HepG2 (cell line): Measurements from ENCODE around the gene JAG1. TPM values are rescaled to one million over a fixed set of nuclear protein-coding genes. Genes with fewer than 3 reads are reported as not detected.

Source experiments
- ATAC-seq: fragments of 200-7000 bp; cut with Tn5 transposase; 3 replicates; pipeline ENCODE4 v1.9.1; 2020; ENCODE audit warnings: mild to moderate bottlenecking, moderate library complexity
- BruUV-seq: library from RNA; stranded (reverse); fragments of 400-500 nt; replicated peaks from 2 replicates; lab custom pipeline; 2021; lab: Mats Ljungman, UMichigan
- CTCF ChIA-PET: fragments of 300-600 bp; formaldehyde crosslinking; extraction: SDS; loops from one replicate; lab custom pipeline; 2021; ENCODE audit warnings: low total read pairs, inconsistent platforms, low intra/inter-chr PET ratio; lab: Yijun Ruan, JAX
- POLR2A ChIA-PET: fragments of 350-600 bp; sonication (Branson Sonifier 250); formaldehyde crosslinking; loops from one replicate; lab custom pipeline; 2020; ENCODE audit warnings: antibody characterized with exemption, inconsistent platforms; lab: Yijun Ruan, JAX
- DNase-seq: peaks from one replicate; pipeline ENCODE4 v3.0.0-alpha.2; 2015; ENCODE audit warnings: low spot score
- FAIRE-seq: peaks from 3 replicates; lab custom pipeline; 2011; peaks lifted over from hg19 to GRCh38; lab: Jason Lieb, UNC
- H2AFZ ChIP-seq: one replicate; pipeline ENCODE4 v1.6.1; 2011; ENCODE audit warnings: low read length, inconsistent platforms
- H3K27ac ChIP-seq: fragments of 300-600 bp; 3 replicates; pipeline ENCODE4 v1.8.0; 2011; ENCODE audit warnings: mixed run types, mild to moderate bottlenecking, mixed read lengths, low read length, inconsistent platforms; ENCODE audit not compliant: insufficient read depth; ENCODE audit errors: extremely low read length
- H3K27me3 ChIP-seq, 2 experiments: fragments of 200-600 bp in 1 of 2; 2 replicates in 1 of 2; 3 replicates in 1 of 2; pipeline versions ENCODE4 v1.6.0 to v1.8.0; 2011; ENCODE audit warnings: low read length in 2 of 2, mild to moderate bottlenecking in 2 of 2, moderate library complexity in 2 of 2, inconsistent platforms in 1 of 2; ENCODE audit not compliant: insufficient read depth in 2 of 2, control insufficient read depth in 1 of 2
- H3K36me3 ChIP-seq, 2 experiments: fragments of 200-600 bp in 1 of 2; replicated peaks in 1 of 2; 2 replicates in 1 of 2; 3 replicates in 1 of 2; pipeline versions ENCODE4 v1.5.1 to v1.8.0; 2011; ENCODE audit warnings: low read length in 2 of 2, inconsistent platforms in 1 of 2; ENCODE audit not compliant: insufficient read depth in 2 of 2, control insufficient read depth in 1 of 2
- H3K4me1 ChIP-seq: 2 replicates; pipeline ENCODE4 v1.5.1; 2012; ENCODE audit warnings: low read length, inconsistent platforms; ENCODE audit not compliant: insufficient read depth
- H3K4me2 ChIP-seq: 2 replicates; pipeline ENCODE4 v1.6.0; 2011; ENCODE audit warnings: low read depth, low read length, inconsistent platforms
- H3K4me3 ChIP-seq, 3 experiments: fragments of 200-600 bp in 1 of 3; sonication (generic), shearing (Covaris generic) in 1 of 3; replicated peaks in 1 of 3; 2 replicates each; pipeline ENCODE4 v1.5.1; 2011 to 2016; ENCODE audit warnings: low read length in 3 of 3, inconsistent platforms in 2 of 3, low read depth in 2 of 3, mild to moderate bottlenecking in 2 of 3, control low read depth in 1 of 3, mixed read lengths in 1 of 3; ENCODE audit not compliant: insufficient read depth in 1 of 3
- H3K79me2 ChIP-seq: one replicate; pipeline ENCODE4 v1.6.1; 2011; ENCODE audit warnings: low read length, inconsistent platforms; ENCODE audit not compliant: insufficient read depth
- H3K9ac ChIP-seq: 2 replicates; pipeline ENCODE4 v1.6.0; 2011; ENCODE audit warnings: mild to moderate bottlenecking, low read depth, low read length, inconsistent platforms; ENCODE audit not compliant: insufficient read depth
- H3K9me3 ChIP-seq: 2 replicates; pipeline ENCODE4 v1.5.1; 2012; ENCODE audit warnings: mild to moderate bottlenecking, low read length
- H4K20me1 ChIP-seq: 2 replicates; pipeline ENCODE4 v1.6.0; 2011; ENCODE audit warnings: inconsistent platforms, mild to moderate bottlenecking, low read length, moderate library complexity; ENCODE audit not compliant: insufficient read depth
- ATF7 ChIP-seq, 2 experiments: fragments of 450-650 bp in 1 of 2; sonication (generic) in 1 of 2; formaldehyde crosslinking in 1 of 2; IDR thresholded peaks; 2 replicates each; pipeline versions ENCODE4 v1.4.0 to v1.6.1; 2016 to 2020; ENCODE audit warnings: antibody characterized with exemption in 1 of 2, mild to moderate bottlenecking in 1 of 2, missing genetic modification reagents in 1 of 2
- FOSL2 ChIP-seq: sonication (generic); formaldehyde crosslinking; IDR thresholded peaks from 2 replicates; pipeline ENCODE4 v1.4.0; 2020; ENCODE audit warnings: missing genetic modification reagents
- GTF3A ChIP-seq: sonication (generic); formaldehyde crosslinking; conservative IDR thresholded peaks from 2 replicates; pipeline ENCODE4 v1.4.0; 2020; ENCODE audit warnings: mild to moderate bottlenecking, missing genetic modification reagents
- IKZF4 ChIP-seq: sonication (generic); formaldehyde crosslinking; IDR thresholded peaks from 2 replicates; pipeline ENCODE4 v1.5.1; 2020; ENCODE audit warnings: borderline replicate concordance, mild to moderate bottlenecking, low read depth, missing genetic modification reagents; ENCODE audit errors: not compliant biosample characterization
- NFE2 ChIP-seq: sonication (generic); formaldehyde crosslinking; IDR thresholded peaks from 2 replicates; pipeline ENCODE4 v1.4.0; 2020; ENCODE audit warnings: missing genetic modification reagents
- PHF21A ChIP-seq: sonication (generic); formaldehyde crosslinking; IDR thresholded peaks from 2 replicates; pipeline ENCODE4 v1.5.0; 2020; ENCODE audit warnings: mild to moderate bottlenecking, missing genetic modification reagents
- PHF5A ChIP-seq: IDR thresholded peaks from one replicate; pipeline ENCODE4 v1.6.1; 2018; ENCODE audit warnings: low read depth, missing genetic modification reagents; ENCODE audit not compliant: unreplicated experiment
- SIX4 ChIP-seq: sonication (generic); formaldehyde crosslinking; IDR thresholded peaks from 2 replicates; pipeline ENCODE4 v1.4.0; 2020; ENCODE audit warnings: missing genetic modification reagents
- SRY ChIP-seq: sonication (generic); formaldehyde crosslinking; IDR thresholded peaks from 2 replicates; pipeline ENCODE4 v1.8.0; 2022; ENCODE audit warnings: mild to moderate bottlenecking, missing genetic modification reagents
- TBL1XR1 ChIP-seq: fragments of 150-350 bp; IDR thresholded peaks from 2 replicates; pipeline ENCODE4 v1.6.1; 2014; ENCODE audit warnings: borderline replicate concordance, low read length; ENCODE audit not compliant: partially characterized antibody
- ZBTB38 ChIP-seq: sonication (generic); formaldehyde crosslinking; IDR thresholded peaks from 2 replicates; pipeline ENCODE4 v1.5.1; 2020; ENCODE audit warnings: mild to moderate bottlenecking, missing genetic modification reagents
- ZBTB49 ChIP-seq: sonication (generic); formaldehyde crosslinking; IDR thresholded peaks from 2 replicates; pipeline ENCODE4 v1.4.0; 2020; ENCODE audit warnings: missing genetic modification reagents, borderline replicate concordance
- ZNF10 ChIP-seq: sonication (generic); formaldehyde crosslinking; IDR thresholded peaks from 2 replicates; pipeline ENCODE4 v1.4.0; 2020; ENCODE audit warnings: mild to moderate bottlenecking, low read depth, missing genetic modification reagents, borderline replicate concordance
- ZNF18 ChIP-seq: sonication (generic); formaldehyde crosslinking; IDR thresholded peaks from 2 replicates; pipeline ENCODE4 v1.8.0; 2022; ENCODE audit warnings: mild to moderate bottlenecking, missing genetic modification reagents; ENCODE audit not compliant: insufficient replicate concordance
- ZNF292 ChIP-seq: sonication (generic); formaldehyde crosslinking; IDR thresholded peaks from 2 replicates; pipeline ENCODE4 v1.8.1; 2022; ENCODE audit warnings: mild to moderate bottlenecking, low read depth, missing genetic modification reagents, borderline replicate concordance
- ZNF558 ChIP-seq: sonication (generic); formaldehyde crosslinking; IDR thresholded peaks from 2 replicates; pipeline ENCODE4 v1.9.0; 2022; ENCODE audit warnings: mild to moderate bottlenecking, missing genetic modification reagents, borderline replicate concordance
- WGBS: methylation state at CpG from one replicate; pipeline ENCODE4 v1.1.6; 2017; ENCODE audit warnings: low lambda C conversion rate; 5-methylcytosine and 5-hydroxymethylcytosine counted together
- in situ Hi-C: cut with HindIII; loops from 2 replicates; pipeline ENCODE4 v1.10.0; 2017; ENCODE audit warnings: low pct_unique_long_range_greater_than_20kb; ENCODE audit not compliant: extremely low pct_ligation_motif_present
- intact Hi-C: fragments of 100-400 bp; cut with micrococcal nuclease; formaldehyde crosslinking; loops from one replicate; pipeline ENCODE4 v1.10.0; 2022; ENCODE audit not compliant: unreplicated experiment
- polyA plus RNA-seq, 8 experiments: library from polyadenylated mRNA; depleted of rRNA in 3 of 8; stranded (reverse) in 7 of 8; unstranded in 1 of 8; fragments of >200 nt; fragmentation: Illumina TruSeq in 4 of 8; extraction: Trizol in 4 of 8; gene quantifications; 2 replicates each; pipeline versions ENCODE4 v1.2.1 to v1.2.3, GENCODE V29; 2011 to 2016; ENCODE audit warnings: low read depth in 4 of 8, missing spikeins in 1 of 8, mixed read lengths in 1 of 8; ENCODE audit not compliant: insufficient read depth in 1 of 8
- total RNA-seq, 5 experiments: library from RNA; depleted of rRNA; stranded (reverse); fragments of >200 nt; fragmentation: Illumina TruSeq; extraction: Trizol; gene quantifications; 2 replicates each; pipeline ENCODE4 v1.2.3, GENCODE V29; 2016; ENCODE audit warnings: low read depth in 1 of 5

JAG1 gene
- total and polyA plus RNA-seq, 2 of the 13 experiments (the other 11 are each of a cell fraction or from before 2014, with no cell fraction given), result 47.1 to 56.3 TPM

GRCh38 chr20:10671919-10672623 is 1.7 kb downstream of the JAG1 start (continued):
- TF ChIP-seq SRY (CRISPR knock-in tag), result peak; percentile 55; the same call in 1 of the 2 replicates
- TF ChIP-seq, all 625 proteins: peak for 92

GRCh38 chr20:10671221-10671918 is 2.4 kb downstream of the JAG1 start:
- H3K4me1 ChIP-seq, result peaks cover 65% of the 10 kb centered on the region
- peak overlapping the region; percentile 95 for H3K9ac ChIP-seq
- H3K4me3 ChIP-seq, result peak overlapping the region; percentile 85 to 94 (median 91)
- peak overlapping the region; percentile 96 for H3K4me2 ChIP-seq
- peak; percentile 93 for DNase-seq
- peaks cover 74% of the 10 kb centered on the region for H3K79me2 ChIP-seq
- peaks cover 34% of the 10 kb centered on the region for H4K20me1 ChIP-seq
- in situ Hi-C loops (loop anchor here (5.0 kb wide), 2 partner anchors 536 to 871 kb away; no protein-coding TSS in a partner anchor), intact Hi-C loops (loop anchor here (1.0 to 10.0 kb wide), 7 partner anchors 67 to 873 kb away; no protein-coding TSS in a partner anchor)
- 3% methylated on average over 13 of the region's 13 CpGs for WGBS
- FAIRE-seq, result peak; percentile 63
- ChIA-PET CTCF (no interaction called here), POLR2A (interaction anchor here (0.9 to 5.6 kb wide), 33 partner anchors 7 to 596 kb away, joined by 3 to 104 read pairs (median 5); partner anchors contain the start of genes MKKS and SLX4IP)
- no peaks in the 10 kb centered on the region for H3K9me3 ChIP-seq
- H3K27ac ChIP-seq, result peak overlapping the region; percentile 89
- ATAC-seq, result peak; percentile 50
- H3K27me3 ChIP-seq, result no peaks in the 10 kb centered on the region; a peak in 1 of 5 replicates
- TSS peak; percentile 23 for BruUV-seq
- peaks cover 20 to 28% of the 10 kb centered on the region in 2 experiments for H3K36me3 ChIP-seq
- H2AFZ ChIP-seq, result no peak overlapping the region
- no peak for TF ChIP-seq ZNF10 (CRISPR knock-in tag)
- peak; percentile 66 for TF ChIP-seq IKZF4
- no peak for TF ChIP-seq ZNF292 (CRISPR knock-in tag)
- TF ChIP-seq ZNF558, result no peak
- TF ChIP-seq NFE2 (CRISPR knock-in tag), result peak; percentile 20; the same call in 1 of the 2 replicates
- no peak for TF ChIP-seq ZBTB49 (CRISPR knock-in tag)
- no peak for TF ChIP-seq ATF7 (IDR thresholded peaks at IDR 0.05)
- no peak for TF ChIP-seq ATF7 (CRISPR knock-in tag; IDR thresholded peaks at IDR 0.05)
- no peak for TF ChIP-seq GTF3A (CRISPR knock-in tag)
- peak; percentile 4 for TF ChIP-seq ZNF18 (CRISPR knock-in tag)
- peak; percentile 41; the same call in 1 of the 2 replicates for TF ChIP-seq ZBTB38 (CRISPR knock-in tag)
- TF ChIP-seq FOSL2 (CRISPR knock-in tag), result peak; percentile 96
- TF ChIP-seq SIX4, result peak; percentile 42; the same call in 1 of the 2 replicates
- peak; percentile 23; the same call in 1 of the 2 replicates for TF ChIP-seq PHF21A
- peak; percentile 80 for TF ChIP-seq PHF5A
- TF ChIP-seq TBL1XR1, result no peak
